H9 (cell line): ENCODE data around the gene BEGAIN. TPM values are rescaled to one million over a fixed set of nuclear protein-coding genes. Genes with fewer than 3 reads are reported as not detected.

Experiments
- DNase-seq: peaks from one replicate; pipeline ENCODE4 v3.0.0-alpha.2; 2017
- H2AFZ ChIP-seq: one replicate; pipeline ENCODE4 v1.6.1; 2013; ENCODE audit warnings: mild to moderate bottlenecking, low read length, control low read depth, moderate library complexity
- H2AK5ac ChIP-seq: 2 replicates; pipeline ENCODE4 v1.6.1; 2013; ENCODE audit warnings: low read length, control low read depth, mixed read lengths; ENCODE audit not compliant: insufficient read length
- H2BK120ac ChIP-seq: one replicate; pipeline ENCODE4 v1.6.1; 2013; ENCODE audit warnings: low read depth, mild to moderate bottlenecking, low read length, control low read depth, inconsistent platforms; ENCODE audit not compliant: poor library complexity, severe bottlenecking
- H2BK12ac ChIP-seq: 2 replicates; pipeline ENCODE4 v1.6.1; 2013; ENCODE audit warnings: low read length, control low read depth, mixed read lengths, low read depth; ENCODE audit not compliant: insufficient read length
- H2BK15ac ChIP-seq: 2 replicates; pipeline ENCODE4 v1.6.1; 2013; ENCODE audit warnings: low read depth, low read length, control low read depth
- H2BK20ac ChIP-seq: one replicate; pipeline ENCODE4 v1.6.1; 2013; ENCODE audit warnings: low read depth, mild to moderate bottlenecking, low read length, control low read depth, inconsistent platforms; ENCODE audit not compliant: poor library complexity, severe bottlenecking
- H2BK5ac ChIP-seq: 2 replicates; pipeline ENCODE4 v1.6.1; 2013; ENCODE audit warnings: low read length, control low read depth, mixed read lengths; ENCODE audit not compliant: insufficient read length
- H3K14ac ChIP-seq: 2 replicates; pipeline ENCODE4 v1.6.1; 2013; ENCODE audit warnings: low read length, control low read depth; ENCODE audit not compliant: insufficient read depth
- H3K18ac ChIP-seq: 2 replicates; pipeline ENCODE4 v1.6.1; 2013; ENCODE audit warnings: low read depth, mild to moderate bottlenecking, mixed read lengths, low read length, control low read depth; ENCODE audit not compliant: insufficient read length
- H3K23ac ChIP-seq: 2 replicates; pipeline ENCODE4 v1.6.1; 2013; ENCODE audit warnings: low read length, control low read depth, mixed read lengths, low read depth; ENCODE audit not compliant: insufficient read length
- H3K23me2 ChIP-seq: 2 replicates; pipeline ENCODE4 v1.6.1; 2013; ENCODE audit warnings: low read depth, mild to moderate bottlenecking, mixed read lengths, low read length, control low read depth; ENCODE audit not compliant: insufficient read length, poor library complexity, severe bottlenecking
- H3K27ac ChIP-seq: 2 replicates; pipeline ENCODE4 v1.5.1; 2013; ENCODE audit warnings: low read length, control low read depth, mixed read lengths, low read depth; ENCODE audit not compliant: insufficient read length
- H3K27me3 ChIP-seq: 2 replicates; pipeline ENCODE4 v1.6.1; 2013; ENCODE audit warnings: low read length, control low read depth, inconsistent platforms; ENCODE audit not compliant: insufficient read depth
- H3K4ac ChIP-seq: 2 replicates; pipeline ENCODE4 v1.6.1; 2013; ENCODE audit warnings: low read depth, mild to moderate bottlenecking, control low read depth, inconsistent platforms, low read length, moderate library complexity
- H3K4me1 ChIP-seq: 2 replicates; pipeline ENCODE4 v1.6.1; 2013; ENCODE audit warnings: low read length, control low read depth, inconsistent platforms; ENCODE audit not compliant: insufficient read depth
- H3K4me2 ChIP-seq: 2 replicates; pipeline ENCODE4 v1.6.1; 2013; ENCODE audit warnings: low read length, control low read depth, mixed read lengths; ENCODE audit not compliant: insufficient read length, insufficient read depth
- H3K56ac ChIP-seq: 2 replicates; pipeline ENCODE4 v1.6.1; 2013; ENCODE audit warnings: low read depth, mild to moderate bottlenecking, mixed read lengths, low read length, control low read depth; ENCODE audit not compliant: insufficient read length
- H3K79me1 ChIP-seq: 2 replicates; pipeline ENCODE4 v1.6.1; 2013; ENCODE audit warnings: low read depth, mild to moderate bottlenecking, moderate library complexity, low read length, control low read depth, inconsistent platforms; ENCODE audit not compliant: insufficient read depth, poor library complexity, severe bottlenecking
- H3K79me2 ChIP-seq: 2 replicates; pipeline ENCODE4 v1.6.1; 2013; ENCODE audit warnings: low read length, control low read depth, inconsistent platforms; ENCODE audit not compliant: insufficient read depth
- H3K9ac ChIP-seq: 2 replicates; pipeline ENCODE4 v1.6.1; 2013; ENCODE audit warnings: low read length, control low read depth, mixed read lengths; ENCODE audit not compliant: insufficient read length; ENCODE audit errors: extremely low read depth
- H3K9me3 ChIP-seq: one replicate; pipeline ENCODE4 v1.6.1; 2013; ENCODE audit warnings: low read depth, low read length, inconsistent platforms; ENCODE audit not compliant: control insufficient read depth
- H3T11ph ChIP-seq: one replicate; pipeline ENCODE4 v1.6.1; 2013; ENCODE audit warnings: mild to moderate bottlenecking, low read length, control low read depth, inconsistent platforms
- H4K20me1 ChIP-seq: one replicate; pipeline ENCODE4 v1.6.1; 2013; ENCODE audit not compliant: control insufficient read depth, insufficient read length, insufficient read depth
- H4K5ac ChIP-seq: 2 replicates; pipeline ENCODE4 v1.6.1; 2013; ENCODE audit warnings: low read depth, mild to moderate bottlenecking, mixed read lengths, low read length, control low read depth; ENCODE audit not compliant: insufficient read length
- H4K8ac ChIP-seq: replicated peaks from 2 replicates; pipeline ENCODE4 v1.6.1; 2013; ENCODE audit warnings: low read length, control low read depth, mixed read lengths, low read depth; ENCODE audit not compliant: insufficient read length
- H4K91ac ChIP-seq: 2 replicates; pipeline ENCODE4 v1.6.1; 2013; ENCODE audit warnings: low read depth, mild to moderate bottlenecking, moderate library complexity, mixed read lengths, low read length, control low read depth; ENCODE audit not compliant: insufficient read length
- H3K27ac Mint-ChIP-seq, 3 experiments: 2 replicates in 2 of 3; 3 replicates in 1 of 3; pipeline ENCODE4 v1.8.0; 2020 to 2021; ENCODE audit warnings: mixed read lengths in 3 of 3, mild to moderate bottlenecking in 1 of 3, moderate library complexity in 1 of 3
- H3K27me3 Mint-ChIP-seq: 2 replicates; pipeline ENCODE4 v1.8.0; 2021; ENCODE audit warnings: low read depth, mild to moderate bottlenecking, moderate library complexity, mixed read lengths
- H3K36me3 Mint-ChIP-seq, 3 experiments: 2 replicates in 2 of 3; 3 replicates in 1 of 3; pipeline ENCODE4 v1.8.0; 2020 to 2021; ENCODE audit warnings: low read depth in 3 of 3, mixed read lengths in 3 of 3; ENCODE audit not compliant: insufficient read depth in 1 of 3
- H3K4me1 Mint-ChIP-seq, 2 experiments: 2 replicates each; pipeline ENCODE4 v1.8.0; 2020; ENCODE audit warnings: mixed read lengths in 2 of 2
- H3K4me3 Mint-ChIP-seq, 2 experiments: 2 replicates in 1 of 2; 3 replicates in 1 of 2; pipeline ENCODE4 v1.8.0; 2020 to 2021; ENCODE audit warnings: mild to moderate bottlenecking in 2 of 2, mixed read lengths in 2 of 2, moderate library complexity in 1 of 2
- H3K9me3 Mint-ChIP-seq, 2 experiments: 2 replicates in 1 of 2; 3 replicates in 1 of 2; pipeline ENCODE4 v1.8.0; 2020; ENCODE audit warnings: mild to moderate bottlenecking in 2 of 2, mixed read lengths in 2 of 2, moderate library complexity in 1 of 2
- WGBS: extraction: QIAGEN DNeasy Blood & Tissue Kit; methylation state at CpG from one replicate; pipeline ENCODE4 v1.1.7; 2013; ENCODE audit warnings: missing lambda C conversion rate, low lambda C conversion rate, mixed read lengths; ENCODE audit not compliant: insufficient read length; ENCODE audit errors: extremely low coverage; 5-methylcytosine and 5-hydroxymethylcytosine counted together
- total RNA-seq: library from RNA; stranded (reverse); gene quantifications from 2 replicates; pipeline ENCODE4 v1.2.1, GENCODE V29; 2021
- TF ChIP-seq, protein P1 (sequence below): fragments of 200-600 bp; sonication (generic); conservative IDR thresholded peaks from 3 replicates; pipeline ENCODE4 v1.8.0; 2021; ENCODE audit warnings: antibody characterized with exemption, mild to moderate bottlenecking

BEGAIN gene
- total RNA-seq, 1 experiment from 2014 or later = 2.6 TPM

DNA sequence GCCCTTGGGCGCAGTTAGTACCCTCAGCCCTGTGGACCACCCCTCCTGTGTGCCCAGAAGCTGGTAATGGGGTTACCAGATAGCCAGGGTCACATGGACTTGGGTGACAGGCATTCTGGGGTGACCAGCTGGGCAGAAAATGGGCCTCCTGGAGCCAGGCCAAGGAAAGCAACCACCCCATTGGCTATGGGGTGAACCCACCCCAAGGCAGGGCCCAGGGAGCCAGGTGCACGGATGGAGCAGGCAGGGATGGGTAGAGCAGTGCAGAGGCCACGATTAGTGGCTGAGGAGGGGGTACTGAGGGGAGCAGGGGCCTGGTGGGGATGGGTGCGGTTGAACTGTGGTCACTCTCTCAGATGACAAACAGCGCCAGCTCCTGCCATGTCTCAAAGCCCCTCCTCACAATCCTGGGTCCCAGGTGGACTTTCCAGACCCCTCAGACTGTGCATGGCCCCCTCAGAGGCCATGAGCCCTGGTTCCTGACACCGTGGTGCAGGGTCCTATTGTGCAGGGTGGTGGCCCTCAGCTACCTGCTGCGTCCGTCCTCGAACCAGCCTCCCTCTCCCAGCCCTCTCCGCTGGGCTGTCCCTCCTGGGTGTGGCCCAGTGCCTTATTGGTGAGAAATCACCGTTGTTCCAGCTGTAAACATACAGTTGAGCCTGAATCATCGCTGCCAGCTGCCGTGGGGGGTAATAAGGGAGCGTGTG, 23.4 kb upstream of the BEGAIN start:
- H2BK12ac ChIP-seq = no peak overlapping the region
- no peaks in the 10 kb centered on the region for H3K79me1 ChIP-seq
- Mint-ChIP-seq H3K36me3 (no peaks in the 10 kb centered on the region), H3K27ac (peak overlapping the region in 1 of 3 experiments; percentile 62; a peak in 1 of 7 replicates), H3K4me1 (peaks cover 6 to 8% of the 10 kb centered on the region in 2 experiments; a peak in 3 of 4 replicates), H3K27me3 (peaks cover 6% of the 10 kb centered on the region), H3K4me3 (no peak overlapping the region), H3K9me3 (no peaks in the 10 kb centered on the region)
- no peaks in the 10 kb centered on the region for H3K23me2 ChIP-seq
- H3K79me2 ChIP-seq = no peaks in the 10 kb centered on the region
- no peak overlapping the region for H3K23ac ChIP-seq
- H4K8ac ChIP-seq = no peak overlapping the region
- H2BK120ac ChIP-seq = no peak overlapping the region
- H3K56ac ChIP-seq = no peak overlapping the region
- H2BK15ac ChIP-seq = no peak overlapping the region
- no CpG with 5 or more reads among the region's 14 CpGs for WGBS
- H3K14ac ChIP-seq = no peak overlapping the region
- DNase-seq = peak; percentile 16
- no peak overlapping the region for H4K91ac ChIP-seq
- H3K4me1 ChIP-seq = no peaks in the 10 kb centered on the region
- H4K20me1 ChIP-seq = no peaks in the 10 kb centered on the region
- no peak overlapping the region for H2AFZ ChIP-seq
- no peak overlapping the region for H3K27ac ChIP-seq
- no peaks in the 10 kb centered on the region for H3K9me3 ChIP-seq
- H2AK5ac ChIP-seq = no peak overlapping the region
- H2BK5ac ChIP-seq = no peak overlapping the region
- TF ChIP-seq, protein P1, sequence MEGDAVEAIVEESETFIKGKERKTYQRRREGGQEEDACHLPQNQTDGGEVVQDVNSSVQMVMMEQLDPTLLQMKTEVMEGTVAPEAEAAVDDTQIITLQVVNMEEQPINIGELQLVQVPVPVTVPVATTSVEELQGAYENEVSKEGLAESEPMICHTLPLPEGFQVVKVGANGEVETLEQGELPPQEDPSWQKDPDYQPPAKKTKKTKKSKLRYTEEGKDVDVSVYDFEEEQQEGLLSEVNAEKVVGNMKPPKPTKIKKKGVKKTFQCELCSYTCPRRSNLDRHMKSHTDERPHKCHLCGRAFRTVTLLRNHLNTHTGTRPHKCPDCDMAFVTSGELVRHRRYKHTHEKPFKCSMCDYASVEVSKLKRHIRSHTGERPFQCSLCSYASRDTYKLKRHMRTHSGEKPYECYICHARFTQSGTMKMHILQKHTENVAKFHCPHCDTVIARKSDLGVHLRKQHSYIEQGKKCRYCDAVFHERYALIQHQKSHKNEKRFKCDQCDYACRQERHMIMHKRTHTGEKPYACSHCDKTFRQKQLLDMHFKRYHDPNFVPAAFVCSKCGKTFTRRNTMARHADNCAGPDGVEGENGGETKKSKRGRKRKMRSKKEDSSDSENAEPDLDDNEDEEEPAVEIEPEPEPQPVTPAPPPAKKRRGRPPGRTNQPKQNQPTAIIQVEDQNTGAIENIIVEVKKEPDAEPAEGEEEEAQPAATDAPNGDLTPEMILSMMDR = no peak
- H3K18ac ChIP-seq = no peak overlapping the region
- H3T11ph ChIP-seq = no peak overlapping the region
- H2BK20ac ChIP-seq = no peak overlapping the region
- H3K4ac ChIP-seq = no peak overlapping the region
- no peak overlapping the region for H4K5ac ChIP-seq
- no peaks in the 10 kb centered on the region for H3K27me3 ChIP-seq
- no peak overlapping the region for H3K4me2 ChIP-seq
- H3K9ac ChIP-seq = no peak overlapping the region
